Upper lobe of right lung (tissue), 1 donor: ENCODE results near the gene CDH4. TPM values are rescaled to one million over a fixed set of nuclear protein-coding genes. Genes with fewer than 3 reads are reported as not detected.

Experiments
- ATAC-seq: fragments of 200-7000 bp; cut with Tn5 transposase; one replicate; pipeline ENCODE4 v1.9.1; 2020; ENCODE audit warnings: mild to moderate bottlenecking, moderate library complexity
- DNase-seq: peaks from one replicate; pipeline ENCODE4 v3.0.0-alpha.2; 2020
- H3K27ac ChIP-seq: fragments of 200-600 bp; one replicate; pipeline ENCODE4 v1.8.0; 2022
- H3K27me3 ChIP-seq: fragments of 200-600 bp; one replicate; pipeline ENCODE4 v1.8.0; 2022; ENCODE audit warnings: mild to moderate bottlenecking
- H3K36me3 ChIP-seq: fragments of 200-600 bp; one replicate; pipeline ENCODE4 v1.8.0; 2022
- H3K4me1 ChIP-seq: fragments of 200-600 bp; one replicate; pipeline ENCODE4 v1.8.0; 2022
- H3K4me3 ChIP-seq: fragments of 200-600 bp; one replicate; pipeline ENCODE4 v1.8.0; 2022; ENCODE audit warnings: mild to moderate bottlenecking
- H3K9me3 ChIP-seq: fragments of 200-600 bp; one replicate; pipeline ENCODE4 v1.8.0; 2022
- intact Hi-C: fragments of 100-400 bp; cut with DNase I; formaldehyde crosslinking; loops from one replicate; pipeline ENCODE4 v1.11.0; 2022
- total RNA-seq: library from RNA; stranded (reverse); fragmentation: NEBNext Ultra II Directional; extraction: Animal tissue kit (Norgen Biotek cat#: 25700); gene quantifications from one replicate; pipeline ENCODE4 v1.2.1, GENCODE V29; 2021
- TF ChIP-seq, protein P1 (sequence below): fragments of 200-600 bp; IDR thresholded peaks from one replicate; pipeline ENCODE4 v1.8.0; 2022; ENCODE audit warnings: antibody characterized with exemption
- donor health status: DM: no; HTN: yes; CAD: no; lungs with severe emphysema.

The CDH4 gene
- total RNA-seq, 1 donor from 2014 or later, result 0.23 TPM

DNA sequence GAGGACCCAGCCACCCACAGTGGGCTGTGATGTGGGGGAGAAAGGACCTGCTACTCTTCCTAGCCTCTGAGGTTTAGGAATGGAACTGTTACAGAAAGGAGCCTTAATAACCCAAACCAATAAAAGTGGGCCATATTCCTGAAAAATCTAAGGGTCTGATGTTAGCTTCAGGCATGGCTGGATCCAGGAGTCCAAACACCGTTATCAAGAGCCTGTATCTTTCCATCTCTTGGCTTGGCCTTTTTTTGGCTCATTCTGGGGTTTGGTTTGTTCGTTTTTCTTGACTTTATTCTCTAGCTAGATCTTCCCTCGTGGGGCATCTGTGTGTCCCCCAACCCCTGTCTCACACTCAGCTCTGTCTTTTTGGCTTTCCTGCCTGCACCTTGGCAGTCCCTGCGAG is 38.7 kb downstream of the CDH4 start:
- ATAC-seq (no peak), DNase-seq (no peak)
- H3K27me3 ChIP-seq, result peaks cover 8% of the 10 kb centered on the region
- H3K9me3 ChIP-seq, result no peaks in the 10 kb centered on the region
- TF ChIP-seq, protein P1, sequence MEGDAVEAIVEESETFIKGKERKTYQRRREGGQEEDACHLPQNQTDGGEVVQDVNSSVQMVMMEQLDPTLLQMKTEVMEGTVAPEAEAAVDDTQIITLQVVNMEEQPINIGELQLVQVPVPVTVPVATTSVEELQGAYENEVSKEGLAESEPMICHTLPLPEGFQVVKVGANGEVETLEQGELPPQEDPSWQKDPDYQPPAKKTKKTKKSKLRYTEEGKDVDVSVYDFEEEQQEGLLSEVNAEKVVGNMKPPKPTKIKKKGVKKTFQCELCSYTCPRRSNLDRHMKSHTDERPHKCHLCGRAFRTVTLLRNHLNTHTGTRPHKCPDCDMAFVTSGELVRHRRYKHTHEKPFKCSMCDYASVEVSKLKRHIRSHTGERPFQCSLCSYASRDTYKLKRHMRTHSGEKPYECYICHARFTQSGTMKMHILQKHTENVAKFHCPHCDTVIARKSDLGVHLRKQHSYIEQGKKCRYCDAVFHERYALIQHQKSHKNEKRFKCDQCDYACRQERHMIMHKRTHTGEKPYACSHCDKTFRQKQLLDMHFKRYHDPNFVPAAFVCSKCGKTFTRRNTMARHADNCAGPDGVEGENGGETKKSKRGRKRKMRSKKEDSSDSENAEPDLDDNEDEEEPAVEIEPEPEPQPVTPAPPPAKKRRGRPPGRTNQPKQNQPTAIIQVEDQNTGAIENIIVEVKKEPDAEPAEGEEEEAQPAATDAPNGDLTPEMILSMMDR, result no peak
- intact Hi-C loops, result no loop called here
- no peak overlapping the region for H3K27ac ChIP-seq
- H3K4me3 ChIP-seq, result no peak overlapping the region
- H3K4me1 ChIP-seq, result no peaks in the 10 kb centered on the region
- no peaks in the 10 kb centered on the region for H3K36me3 ChIP-seq

DNA sequence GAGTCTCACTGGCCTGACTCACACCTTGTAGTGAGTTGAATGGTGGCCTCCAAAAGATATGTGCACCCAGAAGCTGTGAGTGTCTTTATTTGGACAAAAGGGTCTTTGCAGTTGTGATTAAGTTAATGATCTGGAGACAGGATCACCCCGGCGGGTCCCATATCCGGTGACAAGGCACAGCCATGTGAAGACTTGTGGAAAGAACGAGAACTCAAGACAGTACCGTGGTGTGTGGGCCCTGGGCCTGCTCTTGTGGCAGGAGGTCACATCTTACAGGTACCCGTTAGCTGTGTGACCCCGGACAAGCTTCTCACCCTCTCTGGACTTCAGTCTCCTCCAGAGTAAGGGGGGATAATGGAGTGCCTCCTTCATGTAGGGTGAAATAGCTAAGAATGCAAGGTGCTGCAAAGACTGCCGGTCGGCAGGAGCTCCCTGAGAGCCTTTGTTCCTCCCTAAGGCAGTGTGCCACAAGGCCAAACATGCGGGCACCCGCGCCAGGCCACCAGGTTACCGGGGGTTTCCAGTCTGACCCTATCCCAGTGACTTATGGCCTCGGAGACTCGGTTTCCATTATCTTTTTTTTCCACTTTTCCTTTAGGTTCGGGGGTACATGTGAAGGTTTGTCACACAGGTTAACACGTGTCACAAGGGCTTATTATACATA is 39.2 kb downstream of the CDH4 start:
- intact Hi-C loops, result no loop called here
- no peak for ATAC-seq
- TF ChIP-seq, protein P1, result no peak

DNA sequence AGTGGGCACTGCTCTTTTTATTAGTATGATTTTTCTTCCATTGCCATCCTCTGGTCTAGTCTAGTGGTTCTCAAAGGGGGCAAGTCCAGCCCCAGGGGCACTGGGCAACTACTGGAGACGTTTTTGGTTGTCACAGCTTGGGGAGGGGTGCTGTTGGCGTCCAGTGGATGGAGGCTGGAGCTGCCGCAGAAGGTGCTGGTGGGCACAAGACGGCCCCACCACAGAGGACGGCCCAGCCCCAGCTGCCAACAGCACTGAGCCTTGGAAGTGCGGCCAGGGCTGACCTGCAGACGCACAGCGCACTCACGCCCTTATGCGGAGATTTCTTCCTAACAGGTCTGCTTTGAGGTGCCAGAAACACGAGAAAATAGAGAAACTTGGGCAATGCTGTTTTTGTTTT is 40.3 kb downstream of the CDH4 start:
- no peak for ATAC-seq
- Histone ChIP-seq H3K4me1 (no peaks in the 10 kb centered on the region), H3K27me3 (peaks cover 1% of the 10 kb centered on the region), H3K4me3 (no peak overlapping the region), H3K36me3 (no peaks in the 10 kb centered on the region), H3K9me3 (no peaks in the 10 kb centered on the region), H3K27ac (no peak overlapping the region)
- intact Hi-C loops, result no loop called here
- TF ChIP-seq, protein P1, result no peak
- no peak for DNase-seq

More for the DNA sequence above, 39.2 kb downstream of the CDH4 start:
- H3K36me3 ChIP-seq, result no peaks in the 10 kb centered on the region
- DNase-seq, result no peak
- no peaks in the 10 kb centered on the region for H3K4me1 ChIP-seq
- H3K27me3 ChIP-seq, result peaks cover 8% of the 10 kb centered on the region
- no peak overlapping the region for H3K27ac ChIP-seq
- no peak overlapping the region for H3K4me3 ChIP-seq
- H3K9me3 ChIP-seq, result no peaks in the 10 kb centered on the region

DNA sequence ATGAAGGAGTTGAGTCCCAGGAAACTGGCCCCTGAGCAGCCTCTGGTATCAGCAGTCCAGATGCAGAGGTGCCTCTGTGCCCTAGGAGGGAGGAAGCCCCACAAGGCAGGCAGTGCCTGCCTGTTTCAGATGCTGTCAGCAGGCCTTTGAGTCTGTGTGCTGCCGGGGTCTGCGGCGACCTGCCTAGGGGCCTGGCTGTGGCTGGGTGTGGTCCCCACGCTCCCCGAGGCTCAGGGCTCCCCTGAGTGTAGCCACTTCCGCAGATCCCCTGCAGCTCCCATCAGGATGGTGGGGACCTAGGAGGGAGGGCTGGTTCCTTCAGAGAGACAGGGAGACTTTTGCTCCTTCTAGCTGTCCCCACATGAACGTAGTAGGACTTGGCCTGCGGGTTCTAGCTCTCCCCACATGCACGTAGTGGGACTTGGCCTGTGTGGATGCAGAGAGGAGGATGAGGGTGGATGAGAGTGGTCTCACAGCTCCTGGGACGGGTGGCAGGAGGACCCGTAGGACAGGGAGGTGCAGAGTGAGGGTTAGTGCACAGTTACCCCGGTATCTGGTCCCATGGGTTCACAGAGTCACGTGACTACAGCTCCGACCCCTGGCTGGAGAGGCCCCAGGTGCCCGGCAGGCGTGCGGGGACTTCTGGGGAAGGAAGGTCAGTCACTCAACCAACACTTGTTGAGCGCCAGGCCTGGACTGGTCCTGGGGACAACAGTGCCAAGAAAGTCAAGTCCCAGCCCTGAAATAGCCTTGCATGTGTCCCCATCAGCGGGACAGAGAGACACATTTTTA is 41.0 kb downstream of the CDH4 start:
- intact Hi-C loops, result no loop called here

DNA sequence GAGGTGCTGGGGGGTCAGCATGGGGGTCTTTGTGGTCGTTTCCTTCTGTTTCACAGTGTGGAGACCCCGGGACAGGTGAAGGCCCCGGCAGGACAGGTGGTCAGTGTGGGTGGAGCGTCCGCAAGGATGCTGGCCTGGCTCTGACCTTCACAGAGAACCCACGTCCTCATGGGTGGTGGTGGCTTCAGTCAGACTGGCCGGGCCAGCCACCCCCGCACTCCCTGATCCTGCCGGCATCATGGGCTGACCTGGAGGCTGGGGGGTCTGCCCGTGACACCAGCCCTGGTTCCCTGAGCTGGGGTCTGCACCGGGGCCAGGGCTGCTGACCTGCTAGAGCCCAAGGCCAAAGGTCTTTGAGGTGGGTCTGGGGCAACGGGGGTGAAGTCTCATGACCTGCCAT is 41.9 kb downstream of the CDH4 start:
- TF ChIP-seq, protein P1, result no peak
- H3K27ac ChIP-seq, result no peak overlapping the region
- intact Hi-C loops, result no loop called here

More for the DNA sequence above, 41.0 kb downstream of the CDH4 start:
- Histone ChIP-seq H3K4me3 (no peak overlapping the region), H3K27me3 (no peaks in the 10 kb centered on the region), H3K9me3 (no peaks in the 10 kb centered on the region), H3K27ac (no peak overlapping the region), H3K4me1 (no peaks in the 10 kb centered on the region), H3K36me3 (no peaks in the 10 kb centered on the region)
- DNase-seq, result no peak
- TF ChIP-seq, protein P1, result no peak
- ATAC-seq, result no peak

More for the DNA sequence above, 41.9 kb downstream of the CDH4 start:
- Histone ChIP-seq H3K36me3 (no peaks in the 10 kb centered on the region), H3K4me3 (no peak overlapping the region), H3K9me3 (no peaks in the 10 kb centered on the region), H3K27me3 (no peaks in the 10 kb centered on the region), H3K4me1 (no peaks in the 10 kb centered on the region)
- ATAC-seq (no peak), DNase-seq (no peak)
